Uterus (tissue), 2 donors: Measurements from ENCODE around the gene RUVBL2.

Source experiments
- POLR2A ChIP-seq, 2 donors: fragments of 450-650 bp; IDR thresholded peaks; one replicate each; pipeline ENCODE4 v1.6.1; 2016; ENCODE audit warnings: antibody characterized with exemption in 2 of 2, mild to moderate bottlenecking in 1 of 2, moderate library complexity in 1 of 2
- TF ChIP-seq, protein P1 (sequence below), 4 experiments: fragments of 200-600 bp in 2 of 4; fragments of 450-650 bp in 2 of 4; sonication (generic) in 2 of 4; IDR thresholded peaks; one replicate each; pipeline ENCODE4 v1.5.1; 2016 to 2019; ENCODE audit warnings: antibody characterized with exemption in 4 of 4, mild to moderate bottlenecking in 2 of 4, moderate library complexity in 1 of 4

GRCh38 chr19:48958006-48958405, 35.7 kb upstream of the RUVBL2 start:
- TF ChIP-seq, protein P1, sequence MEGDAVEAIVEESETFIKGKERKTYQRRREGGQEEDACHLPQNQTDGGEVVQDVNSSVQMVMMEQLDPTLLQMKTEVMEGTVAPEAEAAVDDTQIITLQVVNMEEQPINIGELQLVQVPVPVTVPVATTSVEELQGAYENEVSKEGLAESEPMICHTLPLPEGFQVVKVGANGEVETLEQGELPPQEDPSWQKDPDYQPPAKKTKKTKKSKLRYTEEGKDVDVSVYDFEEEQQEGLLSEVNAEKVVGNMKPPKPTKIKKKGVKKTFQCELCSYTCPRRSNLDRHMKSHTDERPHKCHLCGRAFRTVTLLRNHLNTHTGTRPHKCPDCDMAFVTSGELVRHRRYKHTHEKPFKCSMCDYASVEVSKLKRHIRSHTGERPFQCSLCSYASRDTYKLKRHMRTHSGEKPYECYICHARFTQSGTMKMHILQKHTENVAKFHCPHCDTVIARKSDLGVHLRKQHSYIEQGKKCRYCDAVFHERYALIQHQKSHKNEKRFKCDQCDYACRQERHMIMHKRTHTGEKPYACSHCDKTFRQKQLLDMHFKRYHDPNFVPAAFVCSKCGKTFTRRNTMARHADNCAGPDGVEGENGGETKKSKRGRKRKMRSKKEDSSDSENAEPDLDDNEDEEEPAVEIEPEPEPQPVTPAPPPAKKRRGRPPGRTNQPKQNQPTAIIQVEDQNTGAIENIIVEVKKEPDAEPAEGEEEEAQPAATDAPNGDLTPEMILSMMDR (IDR thresholded peaks at IDR 0.05) = no peak
- no peak for TF ChIP-seq POLR2A (IDR thresholded peaks at IDR 0.05)
